GM21717 (cell line): ENCODE results near the gene THBS3.
"Not testable (repeated sequence)": the region's sequence is repeated elsewhere in the genome, so short reads cannot be mapped to it uniquely, and the experiment has no call there.

Experiments
- ATAC-seq: cut with Tn5 transposase; IDR thresholded peaks from one replicate; pipeline ENCODE4 v1.9.1; 2021; ENCODE audit warnings: mild to moderate bottlenecking, moderate library complexity; ENCODE audit not compliant: unreplicated experiment

Gene THBS3

DNA sequence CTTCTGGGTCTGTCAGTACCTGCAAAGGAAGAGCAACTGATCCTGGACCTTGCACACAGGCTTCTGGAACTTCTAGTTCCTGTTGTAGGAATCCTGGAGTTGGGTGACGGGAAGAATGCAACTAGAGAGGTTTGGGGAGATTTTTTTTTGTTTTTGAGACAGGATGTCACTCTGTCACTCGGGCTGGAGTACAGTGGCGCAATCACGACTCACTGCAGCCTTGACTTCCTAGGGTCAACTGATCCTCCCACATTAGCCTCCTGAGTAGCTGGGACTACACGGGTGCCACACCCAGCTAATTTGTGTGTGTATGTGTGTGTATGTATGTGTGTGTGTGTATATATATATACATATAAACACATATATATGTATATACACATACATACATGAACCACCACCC is 28.8 kb upstream of the THBS3 start:
- ATAC-seq: no peak

DNA sequence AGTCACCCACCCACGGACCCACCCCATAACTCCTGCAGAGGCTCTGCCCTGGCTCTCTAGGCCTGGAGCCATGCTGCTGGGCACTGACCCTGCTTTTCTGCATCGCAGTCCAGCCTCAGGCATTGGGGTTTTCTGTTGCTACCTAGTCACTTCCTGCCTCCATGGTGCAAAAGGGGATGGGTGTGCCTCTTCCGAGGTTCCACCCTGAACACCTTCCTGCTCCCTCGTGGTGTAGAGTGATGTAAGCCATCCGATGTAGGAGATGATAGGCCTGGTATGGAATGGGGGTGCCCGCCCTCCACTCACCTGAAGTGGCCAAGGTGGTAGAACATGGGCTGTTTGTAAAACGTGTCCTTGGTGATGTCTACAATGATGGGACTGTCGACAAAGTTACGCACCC is 27.7 kb upstream of the THBS3 start:
- ATAC-seq: not testable (repeated sequence)

DNA sequence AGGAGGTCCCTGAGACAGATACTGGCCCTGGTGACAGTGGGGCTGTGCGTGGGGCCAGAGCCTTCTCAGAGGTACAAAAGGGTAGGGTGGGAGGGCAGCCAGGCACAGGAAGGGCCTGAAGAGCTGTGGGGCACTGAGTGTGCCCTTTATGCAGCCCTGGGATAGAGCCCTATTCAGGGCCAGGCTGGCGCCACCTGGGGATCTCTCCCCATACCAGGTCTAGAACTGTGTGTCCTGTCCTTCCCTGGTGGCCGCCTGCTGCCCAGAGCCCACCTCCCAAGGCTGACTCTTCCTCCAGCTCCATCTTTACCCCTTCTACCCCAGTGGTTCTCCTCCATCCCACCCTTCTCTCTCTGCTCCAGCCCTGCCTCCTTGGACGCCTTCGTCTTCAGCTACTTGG is 25.8 kb upstream of the THBS3 start:
- ATAC-seq: not testable (repeated sequence)

DNA sequence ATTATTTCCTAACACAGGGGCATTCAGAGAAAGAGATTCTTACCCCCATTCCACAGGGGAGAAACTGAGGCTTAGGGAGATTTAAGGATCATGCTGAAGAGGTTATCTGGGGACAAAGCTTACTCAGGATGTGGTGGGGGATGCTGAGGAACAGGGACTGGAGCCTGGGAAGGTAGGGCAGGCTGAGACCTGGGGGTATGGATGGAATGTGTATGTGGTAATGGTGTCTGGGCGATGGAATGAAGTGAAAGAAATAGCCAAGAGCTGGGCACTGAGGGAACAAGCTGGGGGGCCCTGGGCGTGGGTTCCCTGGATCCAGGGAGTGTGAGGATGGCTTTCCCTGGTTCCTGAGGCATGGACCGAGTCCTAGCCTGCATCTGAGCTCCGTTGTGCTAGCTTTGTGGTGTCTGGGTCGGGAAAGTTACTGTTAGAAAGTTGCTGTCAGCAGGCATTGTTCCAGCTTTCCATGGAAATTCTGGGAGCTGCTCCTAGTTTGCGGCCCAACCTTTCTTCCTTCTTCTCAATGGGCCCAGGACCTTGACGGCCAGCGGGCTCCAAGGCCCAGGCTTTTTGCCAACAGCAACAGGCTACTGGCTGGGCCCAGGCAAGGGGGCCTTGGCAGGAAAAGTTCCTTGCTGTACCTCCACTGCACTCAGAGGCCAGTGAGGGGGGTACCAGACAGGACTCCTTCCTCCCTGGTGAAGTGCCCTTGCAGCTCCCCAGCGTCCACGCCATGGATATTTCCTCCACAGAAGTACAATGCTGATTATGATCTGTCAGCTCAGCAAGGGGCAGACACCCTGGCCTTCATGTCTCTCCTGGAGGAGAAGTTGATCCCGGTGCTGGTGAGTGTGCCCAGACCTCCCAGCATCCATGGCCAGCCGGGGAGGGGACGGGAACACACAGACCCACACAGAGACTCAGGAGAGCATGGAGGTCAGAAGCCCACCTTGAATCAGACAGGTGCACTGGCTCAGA is 24.6 kb upstream of the THBS3 start:
- not testable (repeated sequence) for ATAC-seq

DNA sequence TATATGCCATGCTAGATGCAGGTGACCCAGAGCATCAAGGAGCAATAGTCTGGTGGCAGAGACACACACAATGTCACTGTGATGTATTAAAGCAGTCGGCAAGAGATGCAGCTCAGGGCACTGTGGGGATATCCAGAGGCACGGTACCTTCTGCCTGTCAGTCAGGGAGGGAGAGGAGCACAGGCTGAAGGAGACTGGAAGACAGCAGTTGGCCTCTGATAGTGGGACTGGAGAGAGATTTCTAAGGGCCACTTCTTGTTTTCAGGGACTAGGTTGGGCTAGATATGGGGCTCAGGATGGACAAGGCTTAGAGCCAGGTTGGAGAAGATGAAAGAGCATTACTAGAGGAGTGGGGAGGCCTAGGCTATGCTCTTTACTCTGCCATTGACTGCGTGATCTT is 23.6 kb upstream of the THBS3 start:
- not testable (repeated sequence) for ATAC-seq

DNA sequence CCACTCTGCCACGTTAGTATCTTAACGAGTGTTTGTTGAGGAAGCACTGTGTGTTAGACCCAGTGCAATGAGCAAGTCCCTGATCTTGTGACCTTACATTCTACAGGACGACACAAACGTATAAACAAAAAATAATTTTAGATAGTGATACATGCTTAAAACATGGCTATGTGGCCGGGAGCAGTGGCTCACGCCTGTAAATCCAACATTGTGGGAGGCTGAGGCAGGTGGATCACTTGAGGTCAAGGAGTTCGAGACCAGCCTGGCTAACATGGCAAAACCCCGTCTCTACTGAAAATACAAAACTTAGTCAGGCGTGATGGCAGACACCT is 20.4 kb upstream of the THBS3 start:
- ATAC-seq: no peak

DNA sequence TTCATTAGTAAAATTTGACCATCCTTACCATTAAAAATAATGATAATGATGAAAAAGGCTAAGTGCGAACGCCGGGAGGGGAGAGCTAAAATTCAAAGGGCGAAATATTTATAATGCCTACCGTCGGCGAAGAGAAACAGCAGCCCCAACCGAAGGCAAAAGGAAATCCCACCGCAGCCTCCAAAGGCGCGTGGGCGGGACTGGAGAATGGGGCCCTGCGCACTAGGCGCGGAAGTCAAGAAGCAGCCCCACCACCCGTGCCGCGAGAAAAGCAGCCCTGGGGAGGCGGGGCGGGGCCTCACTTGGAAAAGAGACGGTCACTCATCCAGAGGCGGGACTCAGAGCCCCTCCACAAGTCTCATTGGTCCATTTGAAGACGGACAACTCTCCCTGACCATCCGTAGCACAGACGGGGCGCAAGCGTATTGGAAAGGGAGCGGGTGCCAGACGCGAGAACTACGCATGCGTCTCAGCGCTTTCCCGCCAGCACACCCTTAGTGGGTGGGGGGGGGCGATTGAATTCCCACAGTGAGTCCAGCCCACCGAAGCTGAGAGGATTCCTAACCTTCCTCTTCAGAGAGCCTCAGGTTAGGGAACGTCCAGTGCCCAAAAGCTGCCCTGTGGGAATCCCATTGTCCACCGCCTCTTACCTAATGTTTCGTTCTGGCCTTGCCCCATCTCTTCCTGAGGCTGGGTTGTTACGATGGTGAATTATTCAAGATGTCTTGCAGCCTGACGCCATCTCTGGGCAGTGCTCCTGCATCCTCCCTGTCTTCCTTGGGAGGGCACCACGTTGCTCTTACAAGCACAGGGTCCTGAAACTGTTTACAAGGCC is 19.8 kb upstream of the THBS3 start:
- ATAC-seq: peak; percentile 77

DNA sequence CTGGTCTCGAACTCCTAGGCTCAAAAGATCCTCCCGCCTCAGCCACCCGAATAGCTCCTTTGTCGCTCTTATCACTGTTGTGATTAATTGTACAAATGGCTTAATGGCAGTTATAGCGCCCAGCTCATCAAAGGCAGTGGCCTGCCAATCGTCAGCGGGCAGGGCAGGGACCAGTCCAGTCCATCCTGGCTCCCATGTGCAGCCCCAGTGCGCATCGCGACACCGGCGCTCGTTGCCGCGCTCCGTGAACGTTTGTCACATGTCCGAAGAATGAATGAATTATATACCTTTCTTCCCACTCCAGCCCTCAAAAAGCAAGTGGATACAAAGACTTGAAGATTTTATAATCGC is 19.2 kb upstream of the THBS3 start:
- no peak for ATAC-seq

DNA sequence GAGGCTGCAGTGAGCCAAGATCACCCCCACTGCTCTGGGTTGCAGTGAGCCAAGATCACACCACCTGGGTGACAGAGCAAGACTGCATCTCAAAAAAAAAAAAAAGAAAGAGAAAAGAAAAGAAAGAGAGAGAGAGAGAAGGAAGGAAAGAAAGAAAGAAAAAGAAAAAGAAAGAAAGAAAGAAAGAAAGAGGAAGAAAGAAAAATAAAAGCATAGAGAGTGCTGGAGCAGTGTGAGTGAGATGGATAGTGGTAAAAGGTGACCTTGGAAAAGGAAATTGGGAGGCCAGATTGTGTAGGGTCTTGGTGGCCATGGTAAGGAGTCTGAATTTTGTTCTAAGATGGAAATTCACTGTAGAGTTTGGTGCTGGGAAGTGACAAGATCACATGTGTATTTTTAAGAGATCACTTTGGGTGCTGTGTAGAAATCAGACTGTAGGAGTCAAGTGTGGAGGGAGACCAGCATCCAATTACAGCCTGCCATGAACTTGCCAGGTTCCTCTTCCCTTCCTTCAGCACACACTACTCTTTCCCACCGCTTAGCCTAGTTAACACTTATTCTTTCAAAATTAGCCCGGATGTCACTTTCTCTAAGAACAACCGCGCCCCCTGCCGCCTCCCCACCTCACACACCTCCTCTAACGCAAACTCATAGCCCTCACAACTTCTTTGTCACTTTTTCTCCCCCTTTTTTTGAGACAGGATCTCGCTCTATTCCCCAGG is 18.7 kb upstream of the THBS3 start:
- ATAC-seq: no peak

DNA sequence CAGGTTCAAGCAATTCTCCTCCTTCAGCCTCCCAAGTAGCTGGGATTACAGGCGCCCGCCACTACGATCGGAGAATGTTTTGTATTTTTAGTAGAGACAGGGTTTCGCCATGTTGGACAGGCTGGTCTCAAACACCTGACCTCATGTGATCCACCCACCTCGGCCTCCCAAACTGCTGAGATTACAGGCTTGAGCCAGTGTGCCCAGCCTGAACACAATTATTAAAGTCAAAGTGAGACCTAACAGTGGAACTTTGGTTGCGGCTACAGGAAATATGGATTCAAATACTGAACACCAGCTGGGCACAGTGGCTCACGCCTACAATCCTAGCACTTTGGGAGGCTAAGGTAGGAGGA is 17.7 kb upstream of the THBS3 start:
- not testable (repeated sequence) for ATAC-seq

DNA sequence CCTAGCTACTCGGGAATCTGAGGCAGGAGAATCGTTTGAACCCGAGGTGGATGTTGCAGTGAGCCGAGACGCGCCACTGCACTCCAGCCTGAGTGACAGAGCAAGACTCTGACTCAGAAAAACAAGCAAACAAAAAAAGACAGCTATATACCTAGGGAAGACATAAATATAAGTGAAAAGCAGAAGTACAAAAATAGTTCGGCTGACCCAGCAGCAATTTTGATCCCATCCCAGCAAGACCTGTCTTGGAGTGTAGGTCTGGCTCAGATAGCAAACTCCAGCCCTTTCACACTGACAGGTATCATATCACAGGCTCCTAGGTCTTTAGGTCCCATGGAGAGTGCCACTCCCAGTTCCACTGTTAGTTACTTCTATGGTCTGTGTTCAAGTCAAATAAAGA is 15.3 kb upstream of the THBS3 start:
- ATAC-seq: no peak

DNA sequence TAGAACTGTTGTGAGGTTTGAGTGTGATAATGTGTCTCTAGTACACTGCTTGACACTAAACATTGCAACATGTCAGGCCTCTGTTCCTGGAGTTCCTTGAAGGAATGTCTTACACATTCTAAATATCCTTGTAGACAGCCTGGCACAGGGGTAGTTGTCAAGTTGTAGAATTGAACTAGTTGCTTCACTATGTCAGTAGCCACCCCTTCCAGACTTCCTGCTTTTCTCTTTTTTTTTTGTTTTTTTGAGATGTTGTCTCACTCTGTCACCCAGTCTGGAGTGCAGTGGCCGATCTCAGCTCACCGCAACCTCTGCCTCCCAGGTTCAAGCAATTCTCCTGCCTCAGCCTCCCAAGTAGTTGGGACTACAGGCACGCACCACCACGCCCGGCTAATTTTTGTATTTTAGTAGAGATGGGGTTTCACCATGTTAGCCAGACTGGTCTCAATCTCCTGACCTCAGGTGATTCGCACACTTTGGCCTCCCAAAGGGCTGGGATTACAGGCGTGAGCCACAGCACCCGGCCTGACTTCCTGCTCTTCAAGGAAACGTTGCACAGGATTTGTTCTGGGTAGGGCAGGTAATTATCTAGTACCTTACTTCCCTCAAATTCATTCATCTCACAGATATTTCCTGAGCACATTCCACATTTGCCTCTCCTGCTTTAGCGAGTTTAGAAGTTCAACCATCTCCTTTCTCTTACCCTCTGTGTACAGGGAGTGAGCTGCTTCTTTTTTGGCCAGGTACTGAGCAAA is 12.7 kb upstream of the THBS3 start:
- ATAC-seq: not testable (repeated sequence)

DNA sequence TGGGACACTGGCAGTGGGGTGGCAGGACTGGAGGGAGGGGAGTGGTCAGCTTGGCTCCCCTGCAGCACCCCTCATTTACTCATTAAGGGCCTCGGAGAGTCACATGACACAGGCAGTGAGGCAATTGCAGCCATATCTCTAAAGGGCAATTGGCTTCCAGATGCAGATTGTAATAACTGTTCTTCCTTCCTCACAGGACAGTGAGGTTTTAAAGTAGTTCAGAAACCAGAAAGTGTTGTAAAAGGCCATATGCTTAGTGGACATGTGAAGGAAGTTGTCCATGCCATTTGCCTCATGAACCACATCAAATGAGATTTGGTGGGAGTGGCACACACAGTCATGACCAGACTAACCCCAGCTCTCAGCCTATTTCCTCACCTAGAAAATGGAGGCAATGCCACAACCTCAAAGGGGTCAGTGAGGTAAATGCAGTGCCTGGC is 11.9 kb upstream of the THBS3 start:
- ATAC-seq: no peak

DNA sequence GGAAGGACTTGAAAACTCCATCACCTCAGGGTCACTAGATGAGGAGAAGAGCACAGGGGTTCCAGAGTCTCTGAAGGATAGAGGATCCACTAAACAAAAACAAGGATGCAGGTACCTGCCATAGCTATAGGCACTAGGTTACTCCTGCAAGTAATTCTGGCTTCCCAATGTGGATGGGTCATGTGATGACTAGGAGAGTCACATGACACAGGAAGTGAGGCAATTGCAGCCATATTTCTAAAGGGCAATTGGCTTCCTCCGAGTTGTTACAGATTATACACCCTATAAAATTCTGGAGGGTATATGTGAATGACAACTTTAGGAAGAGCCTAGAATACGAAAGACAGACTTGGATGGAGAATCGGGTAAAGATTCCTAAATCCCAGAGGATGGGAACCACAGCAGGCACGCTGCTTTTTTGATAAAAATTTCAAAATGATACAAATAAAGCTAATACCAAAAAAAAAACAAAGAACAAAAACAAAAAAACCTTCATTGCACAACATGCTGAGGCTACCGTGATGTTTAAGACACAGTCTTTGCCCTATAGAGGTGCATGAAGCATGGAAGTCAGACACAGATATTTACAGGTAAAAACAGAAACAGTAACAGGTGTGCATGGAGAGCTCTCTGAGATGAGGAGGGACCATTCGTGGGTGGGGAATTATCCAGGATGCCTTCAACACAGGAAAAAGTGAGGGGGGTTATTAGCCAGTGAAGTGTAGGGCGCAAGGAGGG is 11.3 kb upstream of the THBS3 start:
- ATAC-seq: no peak

DNA sequence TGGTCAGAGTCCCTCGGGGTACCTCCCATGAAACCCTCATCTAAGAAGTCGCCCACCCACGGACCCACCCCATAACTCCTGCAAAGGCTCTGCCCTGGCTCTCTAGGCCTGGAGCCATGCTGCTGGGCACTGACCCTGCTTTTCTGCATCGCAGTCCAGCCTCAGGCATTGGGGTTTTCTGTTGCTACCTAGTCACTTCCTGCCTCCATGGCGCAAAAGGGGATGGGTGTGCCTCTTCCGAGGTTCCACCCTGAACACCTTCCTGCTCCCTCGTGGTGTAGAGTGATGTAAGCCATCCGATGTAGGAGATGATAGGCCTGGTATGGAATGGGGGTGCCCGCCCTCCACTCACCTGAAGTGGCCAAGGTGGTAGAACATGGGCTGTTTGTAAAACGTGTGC is 7.0 kb upstream of the THBS3 start:
- ATAC-seq: not testable (repeated sequence)

DNA sequence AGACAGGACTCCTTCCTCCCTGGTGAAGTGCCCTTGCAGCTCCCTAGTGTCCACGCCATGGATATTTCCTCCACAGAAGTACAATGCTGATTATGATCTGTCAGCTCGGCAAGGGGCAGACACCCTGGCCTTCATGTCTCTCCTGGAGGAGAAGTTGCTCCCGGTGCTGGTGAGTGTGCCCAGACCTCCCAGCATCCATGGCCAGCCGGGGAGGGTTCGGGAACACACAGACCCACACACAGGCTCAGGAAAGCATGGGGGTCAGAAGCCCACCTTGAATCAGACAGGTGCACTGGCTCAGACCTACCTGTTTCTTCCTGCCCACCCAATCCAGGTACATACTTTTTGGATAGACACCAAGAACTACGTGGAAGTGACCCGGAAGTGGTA is 4.3 kb upstream of the THBS3 start:
- ATAC-seq: not testable (repeated sequence)

DNA sequence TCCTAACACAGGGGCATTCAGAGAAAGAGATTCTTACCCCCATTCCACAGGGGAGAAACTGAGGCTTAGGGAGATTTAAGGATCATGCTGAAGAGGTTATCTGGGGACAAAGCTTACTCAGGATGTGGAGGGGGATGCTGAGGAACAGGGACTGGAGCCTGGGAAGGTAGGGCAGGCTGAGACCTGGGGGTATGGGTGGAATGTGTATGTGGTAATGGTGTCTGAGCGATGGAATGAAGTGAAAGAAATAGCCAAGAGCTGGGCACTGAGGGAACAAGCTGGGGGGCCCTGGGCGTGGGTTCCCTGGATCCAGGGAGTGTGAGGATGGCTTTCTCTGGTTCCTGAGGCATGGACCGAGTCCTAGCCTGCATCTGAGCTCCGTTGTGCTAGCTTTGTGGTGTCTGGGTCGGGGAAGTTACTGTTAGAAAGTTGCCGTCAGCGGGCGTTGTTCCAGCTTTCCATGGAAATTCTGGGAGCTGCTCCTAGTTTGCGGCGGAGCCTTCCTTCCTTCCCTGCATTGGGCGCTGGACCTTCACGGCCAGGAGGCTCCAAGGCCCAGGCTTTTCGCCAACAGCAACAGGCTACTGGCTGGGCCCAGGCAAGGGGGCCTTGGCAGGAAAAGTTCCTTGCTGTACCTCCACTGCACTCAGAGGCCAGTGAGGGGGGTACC is 3.8 kb upstream of the THBS3 start:
- not testable (repeated sequence) for ATAC-seq

DNA sequence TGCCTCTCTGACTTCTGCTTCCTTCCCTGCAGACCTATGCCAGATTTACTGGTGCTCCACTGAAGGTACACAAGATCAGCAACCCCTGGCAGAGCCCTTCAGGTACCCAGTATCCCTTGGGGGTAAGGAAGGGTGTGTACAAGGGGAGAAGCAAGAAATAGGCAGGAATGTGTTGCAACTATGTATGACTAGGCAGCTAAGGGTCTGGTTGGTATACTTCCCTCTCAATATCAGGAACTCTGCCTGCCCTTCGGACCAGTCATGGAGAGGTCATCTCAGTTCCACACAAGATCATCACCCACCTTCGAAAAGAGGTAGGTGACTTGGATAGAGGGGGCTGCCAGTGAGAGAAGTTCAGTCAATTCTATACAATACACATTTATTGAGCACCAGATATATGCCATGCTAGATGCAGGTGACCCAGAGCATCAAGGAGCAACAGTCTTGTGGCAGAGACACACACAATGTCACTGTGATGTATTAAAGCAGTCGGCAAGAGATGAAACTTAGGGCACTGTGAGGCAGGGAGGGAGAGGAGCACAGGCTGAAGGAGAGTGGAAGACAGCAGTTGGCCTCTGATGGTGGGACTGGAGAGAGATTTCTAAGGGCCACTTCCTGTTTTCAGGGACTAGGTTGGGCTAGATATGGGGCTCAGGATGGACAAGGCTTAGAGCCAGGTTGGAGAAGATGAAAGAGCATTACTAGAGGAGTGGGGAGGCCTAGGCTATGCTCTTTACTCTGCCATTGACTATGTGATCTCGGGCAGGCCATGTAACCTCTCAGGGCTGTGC is 2.8 kb upstream of the THBS3 start:
- no peak for ATAC-seq

DNA sequence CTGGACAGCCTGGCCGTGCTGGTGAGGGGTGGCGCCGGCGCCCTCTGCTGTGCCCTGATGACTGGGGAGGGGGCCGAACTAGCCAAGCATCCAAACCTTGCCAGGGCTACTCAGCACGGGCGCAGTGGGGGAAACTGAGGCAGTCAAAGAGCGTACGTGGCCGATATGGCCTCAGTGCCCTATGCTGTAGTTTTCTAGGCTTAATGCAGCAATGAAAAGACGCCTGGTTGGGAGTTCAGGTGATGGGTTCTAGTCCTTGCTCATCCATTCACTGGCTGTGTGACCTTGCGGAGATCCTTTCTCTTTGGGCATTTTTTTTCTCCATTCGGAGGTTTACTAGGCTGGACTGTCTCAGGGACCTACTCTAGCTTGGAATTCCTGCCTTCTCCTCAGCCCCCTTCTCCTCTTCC is 1.6 kb upstream of the THBS3 start:
- no peak for ATAC-seq
